ENCODE results near the gene ZNRF2. TPM values are rescaled to one million over a fixed set of nuclear protein-coding genes. Genes with fewer than 3 reads are reported as not detected.

Gene ZNRF2
- total RNA-seq, 1 donor, result 6.5 TPM

DNA sequence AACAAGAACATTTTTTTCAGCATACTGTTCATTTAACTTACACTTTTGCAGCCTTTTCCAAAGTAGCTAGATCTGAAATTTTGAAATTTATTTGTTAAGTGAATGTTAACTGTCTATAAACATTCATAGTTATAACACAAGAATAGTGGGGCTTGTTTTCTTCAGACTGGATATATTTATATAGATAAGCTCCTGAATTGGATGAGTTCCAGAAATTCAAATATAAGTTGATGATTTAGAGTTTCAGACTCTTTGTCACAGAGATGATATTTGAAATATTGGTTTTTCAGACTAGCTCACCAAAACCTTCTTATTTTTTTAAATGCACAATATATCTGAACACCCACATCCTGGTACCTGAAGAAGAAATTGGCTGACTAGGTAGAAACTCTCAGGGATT lies 44.0 kb downstream of the ZNRF2 start:
- no peak for TF ChIP-seq CTCF (IDR thresholded peaks at IDR 0.05; ENCODE audit: insufficient read depth, low read depth, low read length)
- H3K4me3 ChIP-seq (ENCODE audit: low read depth, low read length), result no peak overlapping the region

DNA sequence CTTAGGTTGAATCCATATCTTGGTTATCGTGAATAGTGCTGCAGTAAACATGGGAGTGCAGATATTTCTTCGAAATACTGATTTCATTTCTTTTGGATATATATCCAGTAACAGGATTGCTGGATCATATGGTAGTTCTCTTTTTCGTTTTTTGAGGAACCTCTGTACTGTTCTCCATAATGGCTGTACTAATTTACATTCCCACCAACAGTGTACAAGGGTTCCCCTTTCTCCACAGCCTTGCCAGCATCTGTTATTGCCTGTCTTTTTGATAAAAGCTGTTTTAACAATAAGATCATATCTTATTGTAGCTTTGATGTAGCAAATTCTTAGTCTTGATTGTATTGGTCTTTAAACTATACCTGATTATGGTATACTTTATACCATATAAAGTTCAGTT lies 45.3 kb downstream of the ZNRF2 start:
- DNase-seq (ENCODE audit: low read depth), result no peak
- TF ChIP-seq CTCF (IDR thresholded peaks at IDR 0.05; ENCODE audit: insufficient read depth, low read depth, low read length), result no peak
- no peak overlapping the region for H3K4me3 ChIP-seq (ENCODE audit: low read depth, low read length)

More for the DNA sequence above, 44.0 kb downstream of the ZNRF2 start:
- DNase-seq (ENCODE audit: low read depth), result no peak

DNA sequence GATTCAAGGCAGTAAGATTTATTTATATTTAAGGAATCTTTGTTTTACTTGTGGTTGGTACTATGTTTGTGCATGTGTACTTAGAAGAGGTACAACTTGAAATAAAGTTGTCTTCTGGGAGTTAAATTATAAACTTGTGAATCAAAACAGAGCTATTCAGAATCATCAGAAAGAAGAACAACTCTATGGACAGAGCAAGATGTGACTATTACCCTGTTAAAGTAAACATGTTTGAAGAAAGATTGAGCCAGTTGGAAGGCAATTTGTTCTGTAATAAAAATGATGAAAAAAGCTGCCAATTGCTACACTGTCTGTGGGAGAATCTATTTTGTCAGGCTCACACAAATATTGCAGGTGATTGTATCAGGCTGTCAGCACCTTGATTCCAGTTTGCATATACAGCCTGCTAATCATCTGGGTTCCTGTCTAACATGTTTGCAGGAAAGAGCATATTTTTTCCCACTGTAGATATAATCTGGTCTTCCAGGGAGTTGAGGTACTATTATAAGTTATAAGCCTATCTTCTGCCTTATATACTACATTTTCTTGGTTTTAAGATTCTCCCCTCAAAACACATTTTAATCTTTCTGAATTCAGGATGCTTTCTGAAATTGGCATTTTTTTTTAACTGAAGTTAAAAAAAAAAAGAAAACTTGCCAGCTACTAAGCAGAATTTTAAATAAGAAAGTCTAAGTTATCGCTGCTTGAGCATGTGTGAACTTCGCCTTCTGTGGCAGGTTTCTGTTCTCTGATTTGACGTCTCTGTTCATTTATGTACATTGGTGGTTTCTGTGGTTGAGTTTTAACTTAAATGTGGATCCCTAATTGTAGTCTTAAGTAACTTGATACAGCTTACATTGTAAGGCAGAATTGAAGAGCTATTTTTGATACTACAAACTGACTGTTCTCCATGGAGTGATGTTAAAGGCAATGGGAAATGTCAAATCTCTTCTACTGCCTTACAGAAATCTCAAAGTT lies 46.0 kb downstream of the ZNRF2 start:
- no peak for DNase-seq (ENCODE audit: low read depth)
- H3K4me3 ChIP-seq (ENCODE audit: low read depth, low read length), result no peak overlapping the region
- no peak for TF ChIP-seq CTCF (IDR thresholded peaks at IDR 0.05; ENCODE audit: insufficient read depth, low read depth, low read length)

DNA sequence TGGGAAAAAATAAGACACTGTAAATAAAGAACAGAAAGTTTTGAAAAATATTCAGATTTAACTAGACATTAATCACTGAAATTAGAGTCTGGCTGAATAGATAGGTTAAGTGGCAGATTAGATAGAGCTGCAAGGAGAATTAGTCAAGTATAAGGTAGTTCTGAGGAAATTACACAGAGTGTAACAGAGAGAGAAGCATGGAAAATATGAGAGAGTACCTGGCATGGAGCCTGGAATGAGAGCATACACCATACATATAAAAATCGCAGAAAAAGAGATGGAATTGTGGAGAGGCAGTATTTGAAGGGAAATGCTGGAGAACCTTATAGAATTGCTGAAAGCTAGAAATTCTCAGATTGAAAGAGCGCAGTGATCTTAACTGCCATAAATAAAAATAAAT lies 46.9 kb downstream of the ZNRF2 start:
- no peak for TF ChIP-seq CTCF (IDR thresholded peaks at IDR 0.05; ENCODE audit: insufficient read depth, low read depth, low read length)
- H3K4me3 ChIP-seq (ENCODE audit: low read depth, low read length), result no peak overlapping the region
- no peak for DNase-seq (ENCODE audit: low read depth)

- no peak overlapping the region for H3K4me3 ChIP-seq (ENCODE audit: low read depth, low read length)
- DNase-seq (ENCODE audit: low read depth), result no peak
- no peak for TF ChIP-seq CTCF (IDR thresholded peaks at IDR 0.05; ENCODE audit: insufficient read depth, low read depth, low read length)
These were observed 48.2 kb downstream of the ZNRF2 start for GRCh38 chr7:30332549-30332948.

DNA sequence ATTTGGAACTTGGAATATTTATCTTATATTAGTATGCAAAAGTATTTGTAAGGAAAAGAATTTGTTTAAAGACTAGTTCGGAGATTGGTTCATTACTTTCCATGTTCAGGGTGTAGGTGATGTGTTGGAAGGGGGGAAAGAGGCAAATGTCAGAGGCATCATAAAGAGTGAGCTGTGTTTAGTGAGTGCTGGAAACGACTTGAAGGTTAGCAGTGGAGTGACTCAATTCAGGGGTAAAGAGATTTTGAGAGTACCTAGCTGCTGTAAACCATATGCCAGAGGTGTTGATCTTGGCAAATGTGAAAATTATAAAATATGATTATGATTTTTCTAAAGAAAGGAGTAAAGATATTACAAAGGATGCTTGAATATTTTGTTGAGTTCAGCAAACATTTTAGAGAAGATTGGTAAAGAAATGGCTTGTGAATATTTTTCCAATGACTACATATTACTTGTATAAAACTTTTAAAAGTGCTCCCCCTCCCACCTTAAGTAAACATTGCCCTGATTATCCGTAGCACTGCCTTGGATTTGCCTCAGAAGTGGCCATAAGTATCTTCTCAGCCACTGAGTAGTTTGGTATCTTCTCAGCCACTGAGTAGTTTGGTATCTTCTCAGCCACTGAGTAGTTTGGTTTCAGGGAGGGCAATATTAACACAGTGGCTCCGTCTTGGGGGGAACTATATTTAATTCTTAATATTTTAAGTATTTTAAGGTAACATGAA lies 51.5 kb downstream of the ZNRF2 start:
- DNase-seq (ENCODE audit: low read depth), result no peak
- H3K4me3 ChIP-seq (ENCODE audit: low read depth, low read length), result no peak overlapping the region
- no peak for TF ChIP-seq CTCF (IDR thresholded peaks at IDR 0.05; ENCODE audit: insufficient read depth, low read depth, low read length)

All from fibroblast of villous mesenchyme (primary cell).